ENCODE data around the gene MON2.
A peak's percentile ranks its signal among the peaks of the same experiment; 100 is the strongest.

MON2 gene

GRCh38 chr12:62602255-62603060, 135.8 kb downstream of the MON2 start:
- intact Hi-C loops (cut with DNase I): loop anchor here (1.0 to 10.0 kb wide), 3 partner anchors 112 to 332 kb away; partner anchors contain the start of gene PPM1H
- DNase-seq: peak; percentile 82 to 98 (median 85)

- intact Hi-C loops (cut with DNase I): loop anchor here (1.0 to 10.0 kb wide), 3 partner anchors 112 to 332 kb away; partner anchors contain the start of gene PPM1H
- peak; percentile 76 to 99 (median 88) for DNase-seq
These were observed 136.6 kb downstream of the MON2 start for GRCh38 chr12:62603061-62603810.

- intact Hi-C loops (cut with DNase I): loop anchor here (1.0 to 10.0 kb wide), 3 partner anchors 111 to 331 kb away; partner anchors contain the start of gene PPM1H
- DNase-seq: no peak
These were observed 137.1 kb downstream of the MON2 start for GRCh38 chr12:62603811-62604098.

- intact Hi-C loops (cut with DNase I): loop anchor here (10.0 kb wide), 2 partner anchors 110 to 330 kb away; partner anchors contain the start of gene PPM1H
- DNase-seq: no peak
These were observed 137.7 kb downstream of the MON2 start for GRCh38 chr12:62604373-62604772.

GRCh38 chr12:62604871-62605270, 138.2 kb downstream of the MON2 start:
- DNase-seq: no peak
- intact Hi-C loops (cut with DNase I): loop anchor here (10.0 kb wide), 2 partner anchors 110 to 330 kb away; partner anchors contain the start of gene PPM1H

GRCh38 chr12:62605981-62606380, 139.4 kb downstream of the MON2 start:
- intact Hi-C loops (cut with DNase I): loop anchor here (10.0 kb wide), 2 partner anchors 109 to 329 kb away; partner anchors contain the start of gene PPM1H
- DNase-seq: no peak

GRCh38 chr12:62606654-62607053, 140.0 kb downstream of the MON2 start:
- DNase-seq: no peak
- intact Hi-C loops (cut with DNase I): loop anchor here (10.0 kb wide), 2 partner anchors 108 to 328 kb away; partner anchors contain the start of gene PPM1H

- DNase-seq: no peak
- intact Hi-C loops (cut with DNase I): no loop called here
These were observed 146.5 kb downstream of the MON2 start for GRCh38 chr12:62613081-62613480.

- intact Hi-C loops (cut with DNase I): no loop called here
- no peak for DNase-seq
These were observed 151.7 kb downstream of the MON2 start for GRCh38 chr12:62618319-62618718.

GRCh38 chr12:62618930-62619329, 152.3 kb downstream of the MON2 start:
- no peak for DNase-seq
- intact Hi-C loops (cut with DNase I): no loop called here

- intact Hi-C loops (cut with DNase I): no loop called here
These were observed 154.5 kb downstream of the MON2 start for GRCh38 chr12:62621101-62621638.

GRCh38 chr12:62622177-62622576, 155.6 kb downstream of the MON2 start:
- intact Hi-C loops (cut with DNase I): no loop called here
- no peak for DNase-seq

More at GRCh38 chr12:62621101-62621638, 154.5 kb downstream of the MON2 start:
- no peak for DNase-seq

- no peak for DNase-seq
- intact Hi-C loops (cut with DNase I): no loop called here
These were observed 158.6 kb downstream of the MON2 start for GRCh38 chr12:62625228-62625627.

GRCh38 chr12:62627181-62627580, 160.6 kb downstream of the MON2 start:
- intact Hi-C loops (cut with DNase I): no loop called here
- DNase-seq: no peak

GRCh38 chr12:62629413-62629812, 162.8 kb downstream of the MON2 start:
- intact Hi-C loops (cut with DNase I): no loop called here
- no peak for DNase-seq

GRCh38 chr12:62629971-62630739, 163.5 kb downstream of the MON2 start:
- DNase-seq: no peak
- intact Hi-C loops (cut with DNase I): loop anchor here (10.0 kb wide), 1 partner anchor 85 kb away; no protein-coding TSS in a partner anchor

GRCh38 chr12:62631471-62632410, 165.1 kb downstream of the MON2 start:
- intact Hi-C loops (cut with DNase I): loop anchor here (10.0 kb wide), 1 partner anchor 83 kb away; no protein-coding TSS in a partner anchor
- DNase-seq: peak; percentile 46 to 93 (median 66)

GRCh38 chr12:62632411-62632918, 165.8 kb downstream of the MON2 start:
- peak; percentile 24 to 90 (median 36) for DNase-seq
- intact Hi-C loops (cut with DNase I): loop anchor here (10.0 kb wide), 1 partner anchor 82 kb away; no protein-coding TSS in a partner anchor

- intact Hi-C loops (cut with DNase I): loop anchor here (10.0 kb wide), 1 partner anchor 79 kb away; no protein-coding TSS in a partner anchor
- no peak for DNase-seq
These were observed 169.0 kb downstream of the MON2 start for GRCh38 chr12:62635649-62636048.
